ENCODE results near the gene CDC42BPG. TPM values are rescaled to one million over a fixed set of nuclear protein-coding genes. Genes with fewer than 3 reads are reported as not detected.

Gene CDC42BPG
- polyA plus RNA-seq, 1 donor from 2014 or later = not detected

DNA sequence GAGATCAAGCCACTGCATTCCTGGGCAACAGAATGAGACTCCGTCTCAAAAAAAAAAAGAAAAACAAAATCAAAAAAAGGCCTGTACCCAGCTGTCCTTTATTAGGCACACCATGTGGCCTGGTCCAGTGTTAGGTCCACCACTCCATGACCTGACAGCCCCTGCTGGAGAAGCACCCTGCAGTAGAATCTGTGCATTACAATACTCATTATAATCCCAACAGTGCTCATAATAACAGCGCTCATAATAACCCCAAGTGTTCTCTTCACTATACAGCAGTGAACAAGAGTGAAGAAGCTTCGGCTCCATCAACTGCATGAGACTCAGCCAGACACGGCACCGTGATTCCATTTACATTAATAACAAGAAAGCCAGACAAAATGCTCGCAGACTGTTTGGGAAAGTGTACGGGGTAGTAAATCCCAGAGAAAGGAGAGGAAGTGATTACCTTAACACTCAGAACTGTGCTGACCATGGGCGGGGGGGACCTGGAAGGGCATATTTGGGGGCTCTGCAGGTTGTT lies 42.8 kb upstream of the CDC42BPG start:
- TF ChIP-seq, protein P1, sequence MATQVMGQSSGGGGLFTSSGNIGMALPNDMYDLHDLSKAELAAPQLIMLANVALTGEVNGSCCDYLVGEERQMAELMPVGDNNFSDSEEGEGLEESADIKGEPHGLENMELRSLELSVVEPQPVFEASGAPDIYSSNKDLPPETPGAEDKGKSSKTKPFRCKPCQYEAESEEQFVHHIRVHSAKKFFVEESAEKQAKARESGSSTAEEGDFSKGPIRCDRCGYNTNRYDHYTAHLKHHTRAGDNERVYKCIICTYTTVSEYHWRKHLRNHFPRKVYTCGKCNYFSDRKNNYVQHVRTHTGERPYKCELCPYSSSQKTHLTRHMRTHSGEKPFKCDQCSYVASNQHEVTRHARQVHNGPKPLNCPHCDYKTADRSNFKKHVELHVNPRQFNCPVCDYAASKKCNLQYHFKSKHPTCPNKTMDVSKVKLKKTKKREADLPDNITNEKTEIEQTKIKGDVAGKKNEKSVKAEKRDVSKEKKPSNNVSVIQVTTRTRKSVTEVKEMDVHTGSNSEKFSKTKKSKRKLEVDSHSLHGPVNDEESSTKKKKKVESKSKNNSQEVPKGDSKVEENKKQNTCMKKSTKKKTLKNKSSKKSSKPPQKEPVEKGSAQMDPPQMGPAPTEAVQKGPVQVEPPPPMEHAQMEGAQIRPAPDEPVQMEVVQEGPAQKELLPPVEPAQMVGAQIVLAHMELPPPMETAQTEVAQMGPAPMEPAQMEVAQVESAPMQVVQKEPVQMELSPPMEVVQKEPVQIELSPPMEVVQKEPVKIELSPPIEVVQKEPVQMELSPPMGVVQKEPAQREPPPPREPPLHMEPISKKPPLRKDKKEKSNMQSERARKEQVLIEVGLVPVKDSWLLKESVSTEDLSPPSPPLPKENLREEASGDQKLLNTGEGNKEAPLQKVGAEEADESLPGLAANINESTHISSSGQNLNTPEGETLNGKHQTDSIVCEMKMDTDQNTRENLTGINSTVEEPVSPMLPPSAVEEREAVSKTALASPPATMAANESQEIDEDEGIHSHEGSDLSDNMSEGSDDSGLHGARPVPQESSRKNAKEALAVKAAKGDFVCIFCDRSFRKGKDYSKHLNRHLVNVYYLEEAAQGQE (IDR thresholded peaks at IDR 0.05; ENCODE audit: borderline replicate concordance) = no peak
- TF ChIP-seq MXI1 (conservative IDR thresholded peaks at IDR 0.05; ENCODE audit: poor library complexity, severe bottlenecking) (no peak), RAD21 (conservative IDR thresholded peaks at IDR 0.05) (no peak), TAF1 (IDR thresholded peaks at IDR 0.05; ENCODE audit: low read depth) (no peak), EZH2 (IDR thresholded peaks at IDR 0.05; ENCODE audit: borderline replicate concordance, insufficient read depth, low read length, poor library complexity, severe bottlenecking) (no peak), EP300 (conservative IDR thresholded peaks at IDR 0.05; ENCODE audit: poor library complexity, severe bottlenecking) (no peak), SMC3 (conservative IDR thresholded peaks at IDR 0.05; ENCODE audit: poor library complexity) (no peak), POLR2AphosphoS5 (IDR thresholded peaks at IDR 0.05) (no peak)
- TF ChIP-seq, protein P2, sequence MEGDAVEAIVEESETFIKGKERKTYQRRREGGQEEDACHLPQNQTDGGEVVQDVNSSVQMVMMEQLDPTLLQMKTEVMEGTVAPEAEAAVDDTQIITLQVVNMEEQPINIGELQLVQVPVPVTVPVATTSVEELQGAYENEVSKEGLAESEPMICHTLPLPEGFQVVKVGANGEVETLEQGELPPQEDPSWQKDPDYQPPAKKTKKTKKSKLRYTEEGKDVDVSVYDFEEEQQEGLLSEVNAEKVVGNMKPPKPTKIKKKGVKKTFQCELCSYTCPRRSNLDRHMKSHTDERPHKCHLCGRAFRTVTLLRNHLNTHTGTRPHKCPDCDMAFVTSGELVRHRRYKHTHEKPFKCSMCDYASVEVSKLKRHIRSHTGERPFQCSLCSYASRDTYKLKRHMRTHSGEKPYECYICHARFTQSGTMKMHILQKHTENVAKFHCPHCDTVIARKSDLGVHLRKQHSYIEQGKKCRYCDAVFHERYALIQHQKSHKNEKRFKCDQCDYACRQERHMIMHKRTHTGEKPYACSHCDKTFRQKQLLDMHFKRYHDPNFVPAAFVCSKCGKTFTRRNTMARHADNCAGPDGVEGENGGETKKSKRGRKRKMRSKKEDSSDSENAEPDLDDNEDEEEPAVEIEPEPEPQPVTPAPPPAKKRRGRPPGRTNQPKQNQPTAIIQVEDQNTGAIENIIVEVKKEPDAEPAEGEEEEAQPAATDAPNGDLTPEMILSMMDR (IDR thresholded peaks at IDR 0.05; ENCODE audit: poor library complexity, severe bottlenecking) = no peak
- no peak overlapping the region for H3K9ac ChIP-seq (ENCODE audit: low read length)
- H3K79me2 ChIP-seq (replicated peaks; ENCODE audit: insufficient read depth, low read length) = no peaks in the 10 kb centered on the region
- H3K36me3 ChIP-seq (ENCODE audit: insufficient read depth, low read length) = no peaks in the 10 kb centered on the region
- H3K9me2 ChIP-seq (ENCODE audit: insufficient read depth, low read length) = no peaks in the 10 kb centered on the region
- H3K4me3 ChIP-seq (ENCODE audit: low read length) = no peak overlapping the region
- H2AFZ ChIP-seq (ENCODE audit: low read depth, low read length) = no peak overlapping the region
- no peak overlapping the region for H3K4me2 ChIP-seq (ENCODE audit: low read length)
- no peak overlapping the region for H3K27ac ChIP-seq (ENCODE audit: low read length)
- H3K27me3 ChIP-seq (ENCODE audit: insufficient read depth, low read depth, low read length) = no peaks in the 10 kb centered on the region
- H3F3A ChIP-seq (ENCODE audit: insufficient read depth, low read length, poor library complexity, severe bottlenecking) = no peaks in the 10 kb centered on the region
- no peaks in the 10 kb centered on the region for H4K20me1 ChIP-seq (ENCODE audit: insufficient read depth)
- no peaks in the 10 kb centered on the region for H3K9me3 ChIP-seq (ENCODE audit: low read length)

DNA sequence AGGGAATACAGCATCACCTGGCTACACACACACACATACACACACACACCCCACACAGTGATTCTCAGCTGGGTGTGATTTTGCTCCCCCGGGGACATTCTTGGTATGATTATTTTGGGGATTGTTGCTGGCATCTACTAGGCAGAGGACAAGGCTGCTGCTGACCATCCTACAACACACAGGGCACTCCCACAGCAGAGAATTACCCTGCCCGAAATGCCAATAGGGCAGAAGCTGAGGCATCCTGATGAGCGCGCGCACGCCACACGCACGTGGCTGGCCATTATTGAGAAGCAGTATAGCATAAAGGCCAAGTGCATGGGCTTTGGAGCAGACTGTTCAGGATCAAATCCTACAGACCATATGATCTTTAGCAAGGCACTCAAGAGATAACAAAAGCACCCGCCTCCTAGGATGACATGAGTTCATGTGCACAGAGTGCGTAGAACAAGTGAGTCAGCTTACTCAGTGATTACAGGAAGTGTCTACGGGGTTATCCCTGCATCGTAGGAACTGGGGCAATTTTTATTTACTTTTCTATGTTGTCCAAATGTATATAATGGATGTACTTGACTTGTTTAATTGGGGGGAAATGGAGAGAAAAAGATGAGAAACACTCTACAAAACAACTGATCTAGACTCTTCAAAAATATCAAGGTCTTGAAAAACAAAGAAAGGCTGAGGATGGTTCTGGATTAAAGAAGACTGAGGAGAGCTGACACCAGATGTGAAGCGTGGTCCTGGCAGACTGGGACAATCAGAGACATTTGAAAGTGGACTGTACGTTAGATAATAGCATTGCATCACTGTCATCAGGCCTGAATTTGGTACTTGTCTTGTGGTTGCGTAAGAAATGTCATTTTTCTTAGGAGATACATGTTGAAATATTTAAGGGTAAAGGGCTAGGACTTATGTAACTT lies 41.2 kb upstream of the CDC42BPG start:
- no peak overlapping the region for H2AFZ ChIP-seq (ENCODE audit: low read depth, low read length)

More for the DNA sequence above, 41.2 kb upstream of the CDC42BPG start:
- Histone ChIP-seq H3F3A (ENCODE audit: insufficient read depth, low read length, poor library complexity, severe bottlenecking) (no peaks in the 10 kb centered on the region), H3K36me3 (ENCODE audit: insufficient read depth, low read length) (no peaks in the 10 kb centered on the region), H3K27ac (ENCODE audit: low read length) (no peak overlapping the region), H3K9me2 (ENCODE audit: insufficient read depth, low read length) (no peaks in the 10 kb centered on the region), H3K9ac (ENCODE audit: low read length) (no peak overlapping the region), H3K4me3 (ENCODE audit: low read length) (no peak overlapping the region), H4K20me1 (ENCODE audit: insufficient read depth) (no peaks in the 10 kb centered on the region), H3K9me3 (ENCODE audit: low read length) (no peaks in the 10 kb centered on the region), H3K79me2 (replicated peaks; ENCODE audit: insufficient read depth, low read length) (no peaks in the 10 kb centered on the region), H3K27me3 (ENCODE audit: insufficient read depth, low read depth, low read length) (no peaks in the 10 kb centered on the region), H3K4me2 (ENCODE audit: low read length) (no peak overlapping the region)
- TF ChIP-seq, protein P2 (IDR thresholded peaks at IDR 0.05; ENCODE audit: poor library complexity, severe bottlenecking) = no peak
- TF ChIP-seq SMC3 (conservative IDR thresholded peaks at IDR 0.05; ENCODE audit: poor library complexity) (no peak), EP300 (conservative IDR thresholded peaks at IDR 0.05; ENCODE audit: poor library complexity, severe bottlenecking) (no peak), POLR2AphosphoS5 (IDR thresholded peaks at IDR 0.05) (no peak), MXI1 (conservative IDR thresholded peaks at IDR 0.05; ENCODE audit: poor library complexity, severe bottlenecking) (no peak)
- TF ChIP-seq, protein P1 (IDR thresholded peaks at IDR 0.05; ENCODE audit: borderline replicate concordance) = no peak
